Thoracic aorta (tissue), 2 donors: ENCODE results near the gene ACTRT2. TPM values are rescaled to one million over a fixed set of nuclear protein-coding genes. Genes with fewer than 3 reads are reported as not detected.

Source experiments
- ATAC-seq: fragments of 150-250 bp; one replicate; pipeline ENCODE4 v1.8.0; 2017; ENCODE audit warnings: low read depth; ENCODE audit not compliant: insufficient number of reproducible peaks, low FRiP score
- DNase-seq: peaks from one replicate; pipeline ENCODE4 v3.0.0-alpha.2; 2020; ENCODE audit warnings: low spot score
- H3K27ac ChIP-seq, 2 donors: fragments of 200-600 bp; sonication (generic); 1 replicate in 1 of 2; 2 replicates in 1 of 2; pipeline ENCODE4 v1.5.1; 2016; ENCODE audit warnings: mild to moderate bottlenecking in 2 of 2, moderate library complexity in 2 of 2
- H3K27me3 ChIP-seq: fragments of 200-600 bp; sonication (generic); replicated peaks from 2 replicates; pipeline ENCODE4 v1.6.0; 2016; ENCODE audit warnings: mild to moderate bottlenecking; ENCODE audit not compliant: insufficient read depth
- H3K36me3 ChIP-seq: fragments of 200-600 bp; sonication (generic); one replicate; pipeline ENCODE4 v1.5.1; 2016
- H3K4me1 ChIP-seq, 2 donors: fragments of 200-600 bp; sonication (generic); 1 replicate in 1 of 2; 2 replicates in 1 of 2; pipeline versions ENCODE4 v1.5.1 to v1.6.0; 2016; ENCODE audit warnings: low read depth in 2 of 2, mild to moderate bottlenecking in 1 of 2; ENCODE audit not compliant: control insufficient read depth in 1 of 2
- H3K4me3 ChIP-seq: fragments of 200-600 bp; sonication (generic); 2 replicates; pipeline ENCODE4 v1.5.1; 2016; ENCODE audit warnings: mild to moderate bottlenecking
- H3K9me3 ChIP-seq: fragments of 200-600 bp; sonication (generic); 2 replicates; pipeline ENCODE4 v1.5.1; 2016
- total RNA-seq, 2 donors: library from RNA; depleted of rRNA; stranded (reverse); fragments of >200 nt; gene quantifications; one replicate each; pipeline versions ENCODE4 v1.1.0 to v1.2.3, GENCODE V29; 2016
- TF ChIP-seq, protein P1 (sequence below): fragments of 200-600 bp; sonication (generic); IDR thresholded peaks from one replicate; pipeline ENCODE4 v1.5.1; 2019; ENCODE audit warnings: antibody characterized with exemption

Gene ACTRT2
- total RNA-seq, 2 donors from 2014 or later, result not detected

DNA sequence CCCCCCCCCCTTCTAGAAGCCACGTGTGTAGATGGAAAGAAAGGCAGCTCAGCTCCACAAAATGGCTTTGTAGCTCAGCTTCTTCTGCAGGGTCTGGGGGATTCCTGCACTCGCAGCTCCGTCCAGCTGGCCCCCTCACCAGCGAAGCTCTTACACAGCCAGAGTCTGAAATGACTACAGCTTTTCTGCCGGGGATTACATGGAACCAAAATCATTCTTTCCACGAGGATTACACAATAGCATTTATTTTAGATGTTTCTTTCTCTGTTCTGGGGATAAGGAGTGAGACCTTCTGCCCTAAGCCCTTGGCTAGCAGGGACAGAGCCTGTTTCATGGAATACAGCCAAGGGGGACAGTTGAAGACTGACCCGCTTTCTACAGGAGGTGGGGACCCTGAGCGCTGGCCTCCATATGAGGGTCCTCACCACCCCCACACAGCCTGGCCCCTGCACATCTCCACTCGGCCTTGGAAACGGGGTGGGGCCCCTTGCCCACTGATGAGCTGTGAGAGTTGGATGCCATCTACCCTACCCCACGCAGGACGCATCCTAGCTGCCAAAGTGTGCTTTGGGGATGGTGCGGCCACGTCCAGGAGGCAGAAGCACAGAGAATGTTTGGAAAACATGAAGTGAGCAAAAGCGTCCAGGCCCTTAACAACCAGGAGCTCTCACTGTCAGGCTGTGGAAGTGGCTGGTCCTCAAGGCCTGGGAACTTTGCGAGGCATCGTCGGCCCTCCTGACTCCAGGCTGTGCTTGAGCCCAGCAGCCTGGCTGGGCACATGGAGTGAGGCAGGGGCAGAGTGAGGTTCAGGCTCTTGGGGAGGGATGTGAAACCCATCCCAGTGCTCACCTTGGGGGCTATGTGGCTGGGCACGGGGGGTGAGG, 14.5 kb downstream of the ACTRT2 start:
- no peaks in the 10 kb centered on the region for H3K27me3 ChIP-seq
- H3K4me3 ChIP-seq, result peak overlapping the region; percentile 36
- peak overlapping the region in 1 of 2 donors; percentile 17 for H3K27ac ChIP-seq
- TF ChIP-seq, protein P1, sequence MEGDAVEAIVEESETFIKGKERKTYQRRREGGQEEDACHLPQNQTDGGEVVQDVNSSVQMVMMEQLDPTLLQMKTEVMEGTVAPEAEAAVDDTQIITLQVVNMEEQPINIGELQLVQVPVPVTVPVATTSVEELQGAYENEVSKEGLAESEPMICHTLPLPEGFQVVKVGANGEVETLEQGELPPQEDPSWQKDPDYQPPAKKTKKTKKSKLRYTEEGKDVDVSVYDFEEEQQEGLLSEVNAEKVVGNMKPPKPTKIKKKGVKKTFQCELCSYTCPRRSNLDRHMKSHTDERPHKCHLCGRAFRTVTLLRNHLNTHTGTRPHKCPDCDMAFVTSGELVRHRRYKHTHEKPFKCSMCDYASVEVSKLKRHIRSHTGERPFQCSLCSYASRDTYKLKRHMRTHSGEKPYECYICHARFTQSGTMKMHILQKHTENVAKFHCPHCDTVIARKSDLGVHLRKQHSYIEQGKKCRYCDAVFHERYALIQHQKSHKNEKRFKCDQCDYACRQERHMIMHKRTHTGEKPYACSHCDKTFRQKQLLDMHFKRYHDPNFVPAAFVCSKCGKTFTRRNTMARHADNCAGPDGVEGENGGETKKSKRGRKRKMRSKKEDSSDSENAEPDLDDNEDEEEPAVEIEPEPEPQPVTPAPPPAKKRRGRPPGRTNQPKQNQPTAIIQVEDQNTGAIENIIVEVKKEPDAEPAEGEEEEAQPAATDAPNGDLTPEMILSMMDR, result no peak
- ATAC-seq, result no peak
- H3K36me3 ChIP-seq, result no peaks in the 10 kb centered on the region
- no peak for DNase-seq
- peaks cover 9% of the 10 kb centered on the region in 2 donors for H3K4me1 ChIP-seq
- no peaks in the 10 kb centered on the region for H3K9me3 ChIP-seq

DNA sequence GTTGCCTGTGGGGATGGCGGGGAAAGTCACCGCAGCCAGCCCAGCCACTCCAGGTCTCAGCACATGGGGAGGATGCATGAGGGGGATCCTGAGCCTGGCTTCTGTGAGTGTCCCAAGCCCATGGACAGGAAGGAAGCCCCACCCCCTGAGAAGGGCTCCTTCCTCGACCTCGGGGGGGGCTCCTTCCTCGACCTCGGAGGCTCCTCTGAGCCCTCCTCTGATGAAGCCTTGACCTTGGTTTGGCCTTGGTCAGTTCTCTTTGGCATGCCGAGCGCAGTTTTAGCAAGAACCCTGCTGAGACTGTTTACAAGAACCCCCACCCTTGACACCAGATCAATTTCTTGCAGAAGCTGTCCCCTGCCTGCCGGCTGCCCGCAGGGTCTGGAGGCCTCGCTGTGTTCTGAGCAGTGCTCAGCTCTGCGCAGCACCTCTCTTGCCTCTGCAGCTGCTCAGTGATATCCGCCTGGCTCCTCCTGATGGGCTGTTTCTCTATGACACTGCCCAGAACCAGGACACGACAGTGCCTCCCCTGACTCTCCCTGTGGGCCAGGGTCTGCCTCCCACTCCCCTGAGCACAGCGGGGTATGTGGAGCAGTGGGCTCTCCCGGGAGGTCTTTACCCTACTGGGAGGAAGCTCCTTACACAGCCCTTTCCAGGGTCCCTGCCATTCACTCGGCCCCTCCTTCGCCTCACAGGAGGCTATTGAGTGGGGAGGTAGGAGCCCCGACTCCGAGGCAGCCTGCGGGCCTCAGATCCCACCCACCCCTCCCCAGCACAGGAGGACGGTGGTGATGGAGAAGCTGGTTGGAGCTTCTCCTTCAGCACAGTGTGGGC, 15.4 kb downstream of the ACTRT2 start:
- H3K27me3 ChIP-seq, result no peaks in the 10 kb centered on the region
- no peak for DNase-seq

DNA sequence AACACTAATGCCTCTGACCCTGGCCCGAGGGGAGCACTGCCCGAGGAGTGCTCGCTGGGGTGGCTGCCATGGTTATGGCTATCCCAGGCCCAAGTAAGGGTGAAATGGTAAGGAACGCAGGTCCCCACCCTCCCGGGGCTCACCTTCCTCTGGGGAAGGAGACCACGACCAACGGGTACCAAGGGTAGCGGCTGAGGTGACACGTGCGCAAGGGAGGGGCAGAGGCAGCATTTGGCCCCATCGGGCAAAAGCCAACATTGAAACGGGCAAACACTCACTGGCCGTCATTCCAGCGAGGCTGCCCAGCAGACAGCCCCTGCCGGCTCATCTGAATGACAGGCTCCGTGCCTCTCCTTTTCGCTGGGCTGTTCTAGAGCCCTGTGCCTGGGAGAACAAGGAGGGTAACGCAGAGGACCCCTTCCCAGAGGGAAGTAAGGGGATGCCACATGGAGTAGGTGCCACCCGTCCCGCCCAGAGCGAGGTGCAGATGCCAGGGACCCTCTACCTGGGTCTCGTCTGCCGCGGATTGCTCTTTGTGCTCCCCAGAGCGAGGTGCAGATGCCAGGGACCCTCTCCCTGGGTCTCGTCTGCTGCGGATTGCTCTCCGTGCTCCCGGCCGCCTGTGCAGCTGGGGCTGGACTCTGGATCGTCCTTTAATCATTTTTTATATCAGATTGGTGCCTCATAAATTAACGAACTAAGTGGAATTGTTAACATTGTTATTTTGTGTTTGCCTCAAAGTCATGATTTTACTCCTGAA, 16.2 kb downstream of the ACTRT2 start:
- Histone ChIP-seq H3K9me3 (no peaks in the 10 kb centered on the region), H3K4me1 (peaks cover 9% of the 10 kb centered on the region in 2 donors), H3K4me3 (no peak overlapping the region), H3K27me3 (no peaks in the 10 kb centered on the region), H3K27ac (no peak overlapping the region), H3K36me3 (no peaks in the 10 kb centered on the region)
- no peak for ATAC-seq
- TF ChIP-seq, protein P1, result no peak
- DNase-seq, result no peak

More for the DNA sequence above, 15.4 kb downstream of the ACTRT2 start:
- H3K9me3 ChIP-seq, result no peaks in the 10 kb centered on the region
- H3K36me3 ChIP-seq, result no peaks in the 10 kb centered on the region
- H3K27ac ChIP-seq, result no peak overlapping the region
- ATAC-seq, result no peak
- H3K4me1 ChIP-seq, result peaks cover 9% of the 10 kb centered on the region in 2 donors
- TF ChIP-seq, protein P1, result no peak
- no peak overlapping the region for H3K4me3 ChIP-seq

DNA sequence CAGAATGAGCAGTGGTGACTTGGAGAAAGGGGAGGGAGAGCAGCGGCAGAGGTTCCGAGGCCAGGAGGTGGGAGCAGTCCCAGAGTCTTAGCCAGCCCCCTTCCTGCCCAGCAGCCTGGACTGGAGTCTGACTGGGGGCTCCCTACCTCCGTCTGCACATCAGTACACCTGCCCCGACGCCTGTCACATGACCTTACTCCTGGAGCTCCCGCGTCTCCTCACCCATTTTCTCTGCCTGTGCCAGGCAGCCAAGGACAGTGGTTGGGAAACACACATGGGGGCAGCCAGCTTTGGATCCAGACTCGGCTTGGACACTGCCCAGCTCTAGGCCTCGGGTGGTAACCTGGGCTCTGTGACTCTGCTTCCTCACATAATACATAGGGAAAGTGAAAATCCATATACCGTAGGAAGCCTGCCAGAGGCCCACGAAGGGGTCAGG, 16.9 kb downstream of the ACTRT2 start:
- no peak for ATAC-seq
- no peaks in the 10 kb centered on the region for H3K36me3 ChIP-seq
- DNase-seq, result no peak
- H3K27me3 ChIP-seq, result no peaks in the 10 kb centered on the region
- no peaks in the 10 kb centered on the region for H3K9me3 ChIP-seq
- peaks cover 9% of the 10 kb centered on the region in 2 donors for H3K4me1 ChIP-seq
- TF ChIP-seq, protein P1, result no peak
- no peak overlapping the region for H3K4me3 ChIP-seq
- no peak overlapping the region for H3K27ac ChIP-seq
